ENCODE measurements around the gene CGB2.
"Not testable (repeated sequence)": the region's sequence is repeated elsewhere in the genome, so short reads cannot be mapped to it uniquely, and the experiment has no call there.

The CGB2 gene

DNA sequence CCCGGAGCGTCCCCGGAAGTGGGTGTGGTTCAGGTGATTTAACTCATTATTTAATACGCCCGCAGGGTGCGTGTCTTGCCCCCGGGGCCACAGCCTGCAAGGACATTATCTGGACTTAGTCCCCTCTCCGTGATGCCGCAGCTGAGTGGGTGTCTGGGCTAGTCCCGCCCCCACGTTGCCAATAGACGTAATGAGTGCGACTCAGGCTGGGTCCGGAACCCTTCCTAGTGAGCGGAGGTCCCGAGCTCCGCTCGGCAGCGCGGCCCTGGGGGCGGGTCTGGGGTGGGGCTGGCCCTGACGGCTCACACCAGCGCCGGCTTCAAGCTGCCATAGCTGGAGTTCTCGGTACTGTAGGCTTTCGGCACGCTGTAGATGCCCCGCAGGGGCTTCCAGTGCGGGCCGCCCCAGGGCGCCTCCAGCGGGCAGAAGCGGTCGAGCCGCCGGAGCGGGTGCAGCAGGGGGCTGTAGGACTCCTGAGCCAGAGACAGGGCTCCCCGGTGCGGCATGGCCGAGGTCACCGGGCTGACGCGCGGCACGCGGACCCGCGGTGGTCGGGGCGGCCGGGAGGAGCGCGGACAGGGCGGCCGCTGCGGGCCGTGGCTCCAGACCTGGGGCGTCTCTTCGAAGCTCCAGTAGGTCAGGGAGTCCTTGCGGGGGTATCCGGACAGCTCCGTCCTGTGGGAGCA, 13.9 kb upstream of the CGB2 start:
- no peak for TF ChIP-seq GATA3 (IDR thresholded peaks at IDR 0.05; ENCODE audit: low read depth, low read length)
- no peak for TF ChIP-seq GATA2 (IDR thresholded peaks at IDR 0.05; ENCODE audit: low read depth, low read length)

GRCh38 chr19:49019242-49019932, 12.3 kb upstream of the CGB2 start:
- TF ChIP-seq GATA3 (IDR thresholded peaks at IDR 0.05; ENCODE audit: low read depth, low read length) (no peak), GATA2 (IDR thresholded peaks at IDR 0.05; ENCODE audit: low read depth, low read length) (no peak)

GRCh38 chr19:49020342-49020741, 11.3 kb upstream of the CGB2 start:
- no peak for TF ChIP-seq GATA2 (IDR thresholded peaks at IDR 0.05; ENCODE audit: low read depth, low read length)
- TF ChIP-seq GATA3 (IDR thresholded peaks at IDR 0.05; ENCODE audit: low read depth, low read length), result no peak

DNA sequence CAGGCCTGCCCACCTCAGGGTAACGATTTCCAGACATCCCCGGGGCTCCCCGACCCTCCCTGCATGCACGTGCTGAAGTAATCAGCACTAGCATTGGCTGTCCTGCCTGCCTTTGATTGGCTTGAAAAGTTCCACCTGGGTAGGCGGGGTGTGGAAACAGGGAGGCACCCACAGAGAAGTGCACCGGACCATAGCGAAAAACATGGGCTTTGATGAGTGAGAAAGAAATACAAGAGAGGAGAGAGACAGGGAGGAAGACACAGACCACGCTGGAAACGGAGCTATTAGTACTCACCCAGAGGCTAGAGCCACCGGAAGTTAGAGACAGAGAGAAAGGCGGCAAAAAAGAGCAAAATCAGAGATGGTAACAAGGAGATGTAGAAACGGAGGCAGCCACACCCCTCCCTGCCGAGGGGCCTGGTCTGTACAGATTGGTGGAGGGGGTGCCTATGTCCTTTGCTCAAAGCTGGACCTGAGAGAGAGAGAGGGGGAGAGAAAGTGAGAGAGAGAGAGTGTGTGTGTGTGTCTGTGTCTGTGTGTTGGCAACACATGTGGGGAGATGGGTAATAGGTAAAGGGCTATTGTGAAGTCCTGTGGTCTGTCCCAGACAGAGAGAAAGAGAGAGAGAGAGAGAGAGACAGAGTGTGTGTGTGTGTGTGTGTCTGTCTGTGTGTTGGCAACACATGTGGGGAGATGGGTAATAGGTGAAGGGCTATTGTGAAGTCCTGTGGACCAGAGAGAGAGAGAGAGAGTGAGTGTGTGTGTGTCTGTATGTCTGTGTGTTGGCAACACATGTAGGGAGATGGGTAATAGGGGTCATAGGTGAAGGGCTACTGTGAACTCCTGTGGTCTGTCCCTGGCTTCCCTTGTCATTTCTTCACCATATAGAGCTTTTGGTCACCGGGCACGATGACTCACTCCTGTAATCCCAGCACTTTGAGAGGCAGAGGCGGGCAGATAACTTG, 10.5 kb upstream of the CGB2 start:
- no peak for TF ChIP-seq GATA3 (IDR thresholded peaks at IDR 0.05; ENCODE audit: low read depth, low read length)
- no peak for TF ChIP-seq GATA2 (IDR thresholded peaks at IDR 0.05; ENCODE audit: low read depth, low read length)

DNA sequence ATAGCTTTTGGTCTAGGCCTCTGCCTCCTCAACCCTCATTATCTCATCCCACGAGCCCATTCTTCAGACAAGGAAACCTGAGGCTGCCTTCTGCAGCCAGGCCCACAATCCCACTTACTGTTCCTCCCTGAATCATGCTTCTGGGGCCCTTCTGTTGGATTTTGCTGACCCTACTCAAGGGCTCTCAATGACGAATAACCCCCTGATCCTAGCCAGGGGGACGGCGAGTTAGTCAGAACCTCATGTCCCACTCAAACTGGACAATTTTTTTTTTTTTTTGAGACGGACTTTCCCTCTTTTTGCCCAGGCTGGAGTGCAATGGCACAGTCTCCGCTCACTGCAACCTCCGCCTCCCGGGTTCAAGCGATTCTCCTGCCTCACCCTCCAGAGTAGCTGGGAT, 9.6 kb upstream of the CGB2 start:
- no peak for TF ChIP-seq GATA2 (IDR thresholded peaks at IDR 0.05; ENCODE audit: low read depth, low read length)
- no peak for TF ChIP-seq GATA3 (IDR thresholded peaks at IDR 0.05; ENCODE audit: low read depth, low read length)

- TF ChIP-seq GATA2, GATA3 (IDR thresholded peaks at IDR 0.05; ENCODE audit: low read depth, low read length): not testable (repeated sequence)
These were observed 7.5 kb upstream of the CGB2 start, which contains the start of gene CGB3 for GRCh38 chr19:49024233-49024632. Gene CGB3 (minus strand): TSS chr19:49024333. CDS start chr19:49023971, 362 bp downstream.

GRCh38 chr19:49036815-49037214, 5.1 kb downstream of the CGB2 start, which contains the start of gene CGB1:
Gene CGB1 (minus strand): TSS chr19:49036895. CDS start chr19:49036711, 184 bp downstream.
- TF ChIP-seq GATA2, GATA3 (IDR thresholded peaks at IDR 0.05; ENCODE audit: low read depth, low read length): not testable (repeated sequence)

GRCh38 chr19:49042177-49042576, 10.5 kb downstream of the CGB2 start:
- TF ChIP-seq GATA2 (IDR thresholded peaks at IDR 0.05; ENCODE audit: low read depth, low read length) (no peak), GATA3 (IDR thresholded peaks at IDR 0.05; ENCODE audit: low read depth, low read length) (no peak)

DNA sequence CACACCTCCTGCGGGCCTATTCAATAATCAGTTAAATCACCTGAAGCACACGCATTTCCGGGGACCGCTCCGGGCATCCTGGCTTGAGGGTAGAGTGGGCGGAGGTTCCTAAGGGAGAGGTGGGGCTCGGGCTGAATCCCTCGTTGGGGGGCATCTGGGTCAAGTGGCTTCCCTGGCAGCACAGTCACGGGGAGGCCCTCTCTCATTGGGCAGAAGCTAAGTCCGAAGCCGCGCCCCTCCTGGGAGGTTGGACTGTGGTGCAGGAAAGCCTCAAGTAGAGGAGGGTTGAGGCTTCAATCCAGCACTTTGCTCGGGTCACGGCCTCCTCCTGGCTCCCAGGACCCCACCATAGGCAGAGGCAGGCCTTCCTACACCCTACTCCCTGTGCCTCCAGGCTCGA, 11.9 kb downstream of the CGB2 start, which contains the start of gene CGB5:
Gene CGB5 (plus strand): TSS at position 301 of the 400 bp plus-strand sequence. CDS start 362 bp downstream, outside the sequence.
- not testable (repeated sequence) for TF ChIP-seq GATA3, GATA2 (IDR thresholded peaks at IDR 0.05; ENCODE audit: low read depth, low read length)

- not testable (repeated sequence) for TF ChIP-seq GATA2, GATA3 (IDR thresholded peaks at IDR 0.05; ENCODE audit: low read depth, low read length)
These were observed 17.3 kb downstream of the CGB2 start, which contains the start of gene CGB8 for GRCh38 chr19:49049011-49049410. Gene CGB8 (minus strand): TSS chr19:49049111. CDS start chr19:49048739, 372 bp downstream.

- no peak for TF ChIP-seq GATA3 (IDR thresholded peaks at IDR 0.05; ENCODE audit: low read depth, low read length)
- no peak for TF ChIP-seq GATA2 (IDR thresholded peaks at IDR 0.05; ENCODE audit: low read depth, low read length)
These were observed 24.6 kb downstream of the CGB2 start for GRCh38 chr19:49056101-49056901.

DNA sequence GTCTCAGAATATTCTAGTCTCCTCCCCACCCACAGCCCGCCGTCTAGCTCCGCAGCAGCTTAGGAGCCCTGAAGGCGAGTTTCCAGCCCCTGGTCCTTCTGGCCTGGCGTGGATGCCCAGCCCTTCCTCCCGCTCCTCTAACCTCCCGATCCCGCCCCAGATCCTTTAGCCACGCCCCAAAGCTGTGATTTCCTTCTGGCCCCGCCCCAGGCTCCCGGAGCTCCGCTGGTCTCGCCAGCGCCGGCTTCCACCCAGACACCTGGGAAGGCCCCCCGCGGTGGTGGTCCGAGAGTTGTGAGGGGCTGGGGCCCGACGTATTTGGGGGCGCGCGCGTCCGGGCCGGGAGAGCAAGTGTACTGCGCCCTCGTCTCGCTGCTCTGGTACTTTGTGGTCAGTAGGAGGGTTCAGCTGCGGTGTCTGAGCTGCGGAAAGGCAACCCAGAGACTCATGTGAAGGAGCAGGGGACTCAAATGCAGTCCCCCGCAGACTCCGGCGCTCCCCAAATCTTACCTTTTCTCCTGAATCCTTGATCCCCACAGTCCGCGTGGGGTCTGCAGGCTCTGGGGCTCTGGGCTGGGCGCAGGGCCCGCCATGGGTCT, 26.0 kb downstream of the CGB2 start, which contains the start of gene CGB7:
Gene CGB7 (minus strand): TSS at position 114 of the 599 bp plus-strand sequence. CDS start 2,374 bp downstream, outside the sequence.
- TF ChIP-seq GATA3 (IDR thresholded peaks at IDR 0.05; ENCODE audit: low read depth, low read length) (no peak), GATA2 (IDR thresholded peaks at IDR 0.05; ENCODE audit: low read depth, low read length) (no peak)

All from SH-SY5Y (cell line).